AG08396 (cell line): ENCODE data around the gene COL4A1.
A peak's percentile ranks its signal among the peaks of the same experiment; 100 is the strongest.

Experiments used
- DNase-seq: peaks from one replicate; pipeline ENCODE4 v3.0.0; 2012; ENCODE audit warnings: low spot score, mixed read lengths

The COL4A1 gene

GRCh38 chr13:110341445-110342244, 34.7 kb upstream of the COL4A1 start:
- DNase-seq = no peak

GRCh38 chr13:110340812-110341444, 34.0 kb upstream of the COL4A1 start:
- DNase-seq = peak; percentile 74

- DNase-seq = no peak
Observed at GRCh38 chr13:110339975-110340550, 33.1 kb upstream of the COL4A1 start.

- no peak for DNase-seq
Observed at GRCh38 chr13:110339263-110339662, 32.3 kb upstream of the COL4A1 start.

GRCh38 chr13:110338441-110339101, 31.6 kb upstream of the COL4A1 start:
- peak; percentile 53 for DNase-seq

GRCh38 chr13:110337247-110337646, 30.3 kb upstream of the COL4A1 start:
- DNase-seq = no peak

- DNase-seq = no peak
Observed at GRCh38 chr13:110336681-110337080, 29.7 kb upstream of the COL4A1 start.

- no peak for DNase-seq
Observed at GRCh38 chr13:110336108-110336507, 29.2 kb upstream of the COL4A1 start.

GRCh38 chr13:110334841-110335490, 28.0 kb upstream of the COL4A1 start:
- no peak for DNase-seq

GRCh38 chr13:110334256-110334655, 27.3 kb upstream of the COL4A1 start:
- no peak for DNase-seq

GRCh38 chr13:110333837-110334236, 26.9 kb upstream of the COL4A1 start:
- no peak for DNase-seq

GRCh38 chr13:110332750-110333149, 25.8 kb upstream of the COL4A1 start:
- no peak for DNase-seq

- peak; percentile 28 for DNase-seq
Observed at GRCh38 chr13:110331362-110331761, 24.4 kb upstream of the COL4A1 start.

GRCh38 chr13:110330491-110331011, 23.6 kb upstream of the COL4A1 start:
- peak; percentile 67 for DNase-seq

- peak; percentile 53 for DNase-seq
Observed at GRCh38 chr13:110329798-110330461, 23.0 kb upstream of the COL4A1 start.

GRCh38 chr13:110329258-110329657, 22.3 kb upstream of the COL4A1 start:
- no peak for DNase-seq

GRCh38 chr13:110328573-110328972, 21.6 kb upstream of the COL4A1 start:
- DNase-seq = no peak

GRCh38 chr13:110327051-110327721, 20.2 kb upstream of the COL4A1 start:
- DNase-seq = no peak

- no peak for DNase-seq
Observed at GRCh38 chr13:110326263-110326904, 19.4 kb upstream of the COL4A1 start.

GRCh38 chr13:110324026-110324749, 17.2 kb upstream of the COL4A1 start:
- no peak for DNase-seq
